Activated CD4-positive, alpha-beta memory T cell treated with anti-CD3 and anti-CD28 coated beads, Interleukin-2, amount 10 ng/mL, durations not matched to agents 7 days and 5 days (primary cell): ENCODE results near the gene SAP30. TPM values are rescaled to one million over a fixed set of nuclear protein-coding genes. Genes with fewer than 3 reads are reported as not detected.

Experiments
- CTCF ChIA-PET: fragments of 350-600 bp; sonication (Branson Sonifier 250); formaldehyde crosslinking; loops from one replicate; lab custom pipeline; 2021; ENCODE audit warnings: antibody characterized with exemption, inconsistent platforms; lab: Charles Lee
- POLR2A ChIA-PET: fragments of 350-600 bp; sonication (Branson Sonifier 250); formaldehyde crosslinking; loops from one replicate; lab custom pipeline; 2021; ENCODE audit warnings: antibody characterized with exemption; lab: Charles Lee
- DNase-seq: peaks from one replicate; pipeline ENCODE4 v3.0.0-alpha.2; 2020
- H3K27ac Mint-ChIP-seq: one replicate; pipeline ENCODE4 v1.8.0; 2021; ENCODE audit warnings: mild to moderate bottlenecking, mixed read lengths
- H3K27me3 Mint-ChIP-seq: one replicate; pipeline ENCODE4 v1.8.0; 2021; ENCODE audit warnings: mixed read lengths
- H3K36me3 Mint-ChIP-seq: one replicate; pipeline ENCODE4 v1.8.0; 2021; ENCODE audit warnings: low read depth, mixed read lengths
- H3K4me1 Mint-ChIP-seq: one replicate; pipeline ENCODE4 v1.8.0; 2021; ENCODE audit warnings: mixed read lengths
- H3K4me3 Mint-ChIP-seq: one replicate; pipeline ENCODE4 v1.8.0; 2021; ENCODE audit warnings: mild to moderate bottlenecking, mixed read lengths
- H3K9me3 Mint-ChIP-seq: one replicate; pipeline ENCODE4 v1.8.0; 2021; ENCODE audit warnings: mixed read lengths
- total RNA-seq, 2 experiments: library from RNA; stranded (reverse); gene quantifications; one replicate each; pipeline ENCODE4 v1.2.3, GENCODE V29; 2021

Gene SAP30
- total RNA-seq, 2 experiments from 2014 or later, result 27.5 to 29.7 TPM

GRCh38 chr4:173420324-173420752 lies 49.6 kb downstream of the SAP30 start:
- ChIA-PET POLR2A (interaction anchor here (1.2 to 4.7 kb wide), 4 partner anchors 74 to 87 kb away, joined by 4 to 20 read pairs (median 5); partner anchors contain the start of gene HMGB2), CTCF (interaction anchor here (0.7 to 13.1 kb wide), 43 partner anchors 9 to 410 kb away, joined by 3 to 150 read pairs (median 4); partner anchors contain the start of gene SAP30)
- Mint-ChIP-seq H3K27ac (no peak overlapping the region), H3K4me1 (peaks cover 11% of the 10 kb centered on the region), H3K36me3 (no peaks in the 10 kb centered on the region), H3K4me3 (no peak overlapping the region), H3K9me3 (no peaks in the 10 kb centered on the region), H3K27me3 (no peaks in the 10 kb centered on the region)
- no peak for DNase-seq

DNA sequence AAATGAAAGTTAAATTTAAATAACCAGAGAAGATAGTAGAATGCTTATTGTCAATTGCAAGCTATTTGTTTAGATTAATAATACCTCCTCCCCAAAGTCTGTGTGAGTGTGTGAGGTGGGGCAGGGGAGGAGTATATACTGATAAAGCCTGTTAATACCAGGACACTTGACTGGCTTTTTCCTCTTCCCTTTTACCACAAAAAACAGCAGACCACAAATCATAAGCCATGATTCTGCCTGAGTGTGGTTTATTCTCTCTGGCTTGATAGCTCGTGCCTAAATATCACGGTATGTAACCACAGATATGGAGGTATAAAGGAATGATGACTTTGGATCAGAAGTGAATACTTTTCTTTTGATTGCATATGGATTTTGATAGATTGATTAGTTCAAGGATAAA lies 50.0 kb downstream of the SAP30 start:
- POLR2A ChIA-PET, result interaction anchor here (0.8 to 4.7 kb wide), 6 partner anchors 47 to 88 kb away, joined by 3 to 20 read pairs (median 4); partner anchors contain the start of gene HMGB2
- no peaks in the 10 kb centered on the region for H3K9me3 Mint-ChIP-seq
- CTCF ChIA-PET, result interaction anchor here (0.7 to 13.1 kb wide), 43 partner anchors 9 to 410 kb away, joined by 3 to 150 read pairs (median 4); partner anchors contain the start of gene SAP30
- H3K27me3 Mint-ChIP-seq, result no peaks in the 10 kb centered on the region
- H3K4me3 Mint-ChIP-seq, result no peak overlapping the region
- no peak for DNase-seq
- H3K4me1 Mint-ChIP-seq, result peaks cover 16% of the 10 kb centered on the region
- no peaks in the 10 kb centered on the region for H3K36me3 Mint-ChIP-seq
- no peak overlapping the region for H3K27ac Mint-ChIP-seq

GRCh38 chr4:173424899-173425805 lies 54.4 kb downstream of the SAP30 start:
- H3K4me1 Mint-ChIP-seq, result peaks cover 29% of the 10 kb centered on the region
- ChIA-PET CTCF (interaction anchor here (1.0 to 1.3 kb wide), 3 partner anchors 56 to 75 kb away, joined by 3 read pairs; no protein-coding TSS in a partner anchor), POLR2A (interaction anchor here (1.4 kb wide), 1 partner anchor 53 kb away, joined by 3 read pairs; no protein-coding TSS in a partner anchor)
- H3K9me3 Mint-ChIP-seq, result no peaks in the 10 kb centered on the region
- no peaks in the 10 kb centered on the region for H3K27me3 Mint-ChIP-seq
- DNase-seq, result no peak
- no peak overlapping the region for H3K4me3 Mint-ChIP-seq
- no peak overlapping the region for H3K27ac Mint-ChIP-seq
- no peaks in the 10 kb centered on the region for H3K36me3 Mint-ChIP-seq

GRCh38 chr4:173426064-173426463 lies 55.3 kb downstream of the SAP30 start:
- no peaks in the 10 kb centered on the region for H3K9me3 Mint-ChIP-seq
- H3K4me3 Mint-ChIP-seq, result no peak overlapping the region
- peak overlapping the region; percentile 30 for H3K27ac Mint-ChIP-seq
- CTCF ChIA-PET, result interaction anchor here (1.0 to 1.3 kb wide), 5 partner anchors 10 to 107 kb away, joined by 3 read pairs; no protein-coding TSS in a partner anchor
- no peaks in the 10 kb centered on the region for H3K27me3 Mint-ChIP-seq
- peak; percentile 41 for DNase-seq
- POLR2A ChIA-PET, result interaction anchor here (1.2 to 1.4 kb wide), 2 partner anchors 12 to 54 kb away, joined by 3 read pairs; no protein-coding TSS in a partner anchor
- peaks cover 24% of the 10 kb centered on the region for H3K4me1 Mint-ChIP-seq
- H3K36me3 Mint-ChIP-seq, result no peaks in the 10 kb centered on the region

Other genes starting within 250 kb of the SAP30 start
- 10 to 100 TPM; 16.0 to 19.1 TPM for gene GALNT7, start 202.1 kb upstream of the SAP30 start, total RNA-seq
- gene HMGB2, start 36.6 kb upstream of the SAP30 start, total RNA-seq, result 100 to 1,000 TPM; 776 to 794 TPM
- gene SCRG1, start 28.2 kb downstream of the SAP30 start, total RNA-seq, result not detected
- not detected for gene HAND2, start 159.3 kb downstream of the SAP30 start, total RNA-seq